Anterior cingulate cortex (tissue), 58 donors: Measurements from ENCODE around the gene AP2S1.
"Not testable (repeated sequence)": the region's sequence is repeated elsewhere in the genome, so short reads cannot be mapped to it uniquely, and the experiment has no call there.

ENCODE experiments used
- DNase-seq, 58 donors: peaks; one replicate each; lab custom pipeline; 2025; lab: John Stamatoyannopoulos, UW

The AP2S1 gene

DNA sequence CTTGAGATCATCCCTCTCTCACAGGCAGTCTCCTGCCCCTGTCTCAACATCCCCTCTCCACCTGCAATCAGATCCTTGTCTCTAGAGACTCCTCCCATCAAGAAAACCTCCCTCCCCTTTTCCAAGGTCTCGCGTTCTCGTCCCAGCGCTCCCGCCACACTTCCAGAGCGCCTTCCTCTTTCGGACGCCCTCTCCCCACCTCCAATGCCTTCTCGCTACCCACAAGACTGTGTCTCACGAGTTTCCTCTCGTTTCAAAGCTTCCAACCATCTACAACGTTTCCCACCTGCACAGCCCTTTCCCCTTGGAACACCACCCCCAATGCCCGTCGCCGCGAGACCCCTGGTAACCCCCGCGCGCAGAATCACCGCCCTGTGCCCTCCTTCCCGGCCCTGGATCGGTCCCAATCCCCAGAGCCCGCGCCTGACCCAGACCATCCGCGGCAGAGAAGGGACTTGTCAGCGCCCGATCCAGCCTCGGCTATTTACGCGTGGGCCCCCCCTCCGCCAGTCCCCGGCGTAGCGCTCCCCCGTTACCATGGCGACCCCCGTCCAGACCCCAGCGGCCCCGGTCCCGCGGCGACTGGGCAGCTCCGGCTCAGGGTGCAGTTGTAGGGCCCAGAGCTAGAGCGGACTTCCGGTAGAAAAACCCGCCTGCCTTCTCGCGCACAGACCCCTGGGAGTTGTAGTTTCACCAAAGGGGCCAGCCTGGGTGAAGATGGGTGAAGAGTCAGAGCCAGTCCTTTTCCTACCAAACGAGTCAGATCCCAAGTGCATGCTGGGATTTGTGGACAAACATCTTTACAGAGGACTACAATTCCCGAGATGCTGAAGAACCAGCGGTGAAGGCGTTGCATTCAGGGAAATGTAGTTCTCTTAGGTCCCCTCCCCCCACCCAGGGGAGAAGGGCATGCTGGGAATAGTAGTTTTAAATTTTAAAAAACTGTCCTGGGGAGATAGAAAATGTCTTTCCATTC lies at the start of gene AP2S1:
TSS of gene AP2S1 (minus strand) at position 619 of the 976 bp plus-strand sequence. CDS start at position 539, 80 bp downstream.
- DNase-seq, result peak; percentile 79 to 99 (median 96)

DNA sequence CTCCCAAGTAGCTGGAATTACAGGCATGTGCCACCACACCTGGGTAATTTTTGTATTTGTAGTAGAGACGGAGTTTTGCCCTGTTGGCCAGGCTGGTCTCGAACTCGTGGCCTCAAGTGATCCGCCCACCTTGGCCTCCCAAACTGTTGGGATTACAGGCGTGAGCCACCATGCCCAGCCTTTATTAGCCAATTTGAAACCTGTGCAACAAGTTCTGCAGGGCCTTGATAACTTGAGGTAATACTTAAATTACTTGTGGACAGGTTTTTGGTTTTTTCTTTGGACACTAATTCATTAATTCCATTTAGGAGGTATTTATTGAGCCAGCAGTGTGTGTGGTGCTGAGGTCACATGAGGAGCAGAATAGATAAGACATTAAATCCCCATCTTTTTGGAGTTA lies 49.7 kb upstream of the AP2S1 start:
- no peak for DNase-seq

- peak in 36 of 58 donors; percentile 2 to 81 (median 30) for DNase-seq
Measured at GRCh38 chr19:46898731-46899130, 48.1 kb upstream of the AP2S1 start.

DNA sequence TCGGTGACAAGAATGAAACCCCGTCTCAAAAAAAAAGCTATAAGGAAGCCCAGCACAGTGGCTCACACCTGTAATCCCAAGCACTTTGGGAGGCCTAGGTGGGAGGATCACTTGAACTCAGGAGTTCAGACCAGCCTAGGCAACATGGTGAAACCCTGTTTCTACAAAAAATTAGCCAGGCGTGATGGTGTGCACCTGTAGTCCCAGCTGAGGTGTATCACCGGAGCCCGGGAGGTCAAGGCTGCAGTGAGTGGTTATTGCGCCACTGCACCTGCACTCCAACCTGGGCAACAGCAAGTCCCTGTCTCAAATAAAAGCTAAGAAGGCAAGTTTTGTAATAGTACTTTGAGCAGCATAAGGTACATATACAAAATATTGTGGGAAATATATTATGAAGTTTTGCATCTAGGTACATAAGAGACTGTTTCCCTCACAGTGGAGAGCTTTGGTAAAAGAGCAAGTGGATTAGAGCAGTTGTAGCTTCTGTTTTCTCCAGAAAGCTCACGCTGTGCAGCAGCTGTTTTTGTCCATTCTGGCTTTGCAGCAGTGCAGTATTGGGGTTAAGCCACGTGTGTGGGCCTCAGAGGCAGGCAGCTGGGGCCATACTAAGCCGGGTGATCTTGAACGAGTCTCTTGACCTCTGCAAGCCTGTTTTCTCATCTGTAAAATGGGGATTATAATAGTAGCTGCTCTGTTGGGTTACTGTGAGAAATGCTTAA lies 45.6 kb upstream of the AP2S1 start:
- DNase-seq, result no peak

DNA sequence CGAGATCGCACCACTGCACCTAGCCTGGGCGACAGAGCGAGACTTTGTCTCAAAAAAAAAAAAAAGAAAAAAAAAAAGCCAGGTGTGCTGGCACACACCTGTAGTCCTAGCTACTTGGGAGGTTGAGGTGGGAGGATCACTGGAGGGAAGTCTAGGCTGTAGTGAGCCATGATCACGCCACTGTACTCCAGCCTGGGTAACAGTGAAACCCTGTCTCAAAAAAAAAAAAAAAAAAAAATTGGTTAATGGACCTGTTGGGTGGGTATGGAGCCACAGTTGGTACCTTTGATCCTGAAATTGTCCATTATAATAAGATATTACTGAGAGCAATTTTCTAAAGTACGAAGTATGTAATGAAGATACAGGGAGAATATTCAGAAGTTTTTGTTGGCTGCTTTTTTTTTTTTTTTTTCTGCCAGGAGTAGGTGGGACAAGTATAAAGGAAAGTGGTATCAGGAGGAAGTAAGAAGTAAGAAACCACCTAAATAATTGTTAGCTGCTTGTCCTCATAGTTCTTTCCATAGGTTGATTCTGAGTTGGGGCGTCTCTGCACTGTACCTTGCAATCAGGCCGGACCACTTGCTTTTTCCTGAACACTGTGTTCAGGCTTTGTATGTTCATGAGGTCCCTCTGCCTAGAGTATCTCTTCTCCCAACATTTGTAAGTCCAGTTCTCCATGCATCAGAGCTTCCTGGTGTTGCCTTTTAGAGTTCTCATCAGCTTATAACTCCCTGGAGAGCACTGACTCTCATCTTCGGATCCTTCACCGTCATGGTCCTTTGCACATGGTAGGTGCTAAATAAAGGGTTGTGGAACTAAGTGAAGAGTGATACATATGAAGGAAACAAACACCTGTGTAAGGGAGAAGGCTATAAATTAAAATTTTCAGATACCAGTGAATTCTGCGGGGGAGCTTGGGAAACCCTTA lies 41.9 kb upstream of the AP2S1 start:
- DNase-seq, result no peak

GRCh38 chr19:46890423-46891170 lies 40.0 kb upstream of the AP2S1 start:
- DNase-seq, result no peak

DNA sequence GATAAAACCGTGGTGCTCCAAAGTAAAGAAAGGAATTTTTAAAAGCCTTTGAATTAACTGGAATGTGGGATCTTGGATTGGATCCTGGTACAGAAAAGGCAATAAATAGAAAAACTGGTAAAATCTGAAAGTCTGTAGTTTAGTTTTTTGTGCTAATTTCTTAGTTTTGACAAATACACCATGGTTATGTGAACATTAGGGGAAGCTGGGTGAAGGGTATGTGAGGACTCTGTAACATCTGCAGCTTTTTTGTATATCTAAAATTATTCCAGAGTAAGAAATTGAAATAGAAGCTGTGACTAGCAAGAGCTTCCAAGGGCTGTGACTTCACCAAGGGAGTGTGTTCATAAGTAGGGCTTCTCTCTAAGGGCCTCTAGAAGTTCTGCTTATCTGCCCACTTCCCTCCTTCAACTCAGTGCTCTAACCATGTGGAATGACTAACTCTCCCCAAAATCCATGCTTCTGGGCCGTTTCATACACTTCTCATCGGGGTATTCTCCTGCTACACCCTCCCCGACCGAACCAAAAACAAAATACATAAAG lies 36.7 kb upstream of the AP2S1 start:
- no peak for DNase-seq

GRCh38 chr19:46886546-46887239 lies 36.0 kb upstream of the AP2S1 start:
- DNase-seq, result no peak

GRCh38 chr19:46885411-46885810 lies 34.8 kb upstream of the AP2S1 start:
- DNase-seq, result no peak

DNA sequence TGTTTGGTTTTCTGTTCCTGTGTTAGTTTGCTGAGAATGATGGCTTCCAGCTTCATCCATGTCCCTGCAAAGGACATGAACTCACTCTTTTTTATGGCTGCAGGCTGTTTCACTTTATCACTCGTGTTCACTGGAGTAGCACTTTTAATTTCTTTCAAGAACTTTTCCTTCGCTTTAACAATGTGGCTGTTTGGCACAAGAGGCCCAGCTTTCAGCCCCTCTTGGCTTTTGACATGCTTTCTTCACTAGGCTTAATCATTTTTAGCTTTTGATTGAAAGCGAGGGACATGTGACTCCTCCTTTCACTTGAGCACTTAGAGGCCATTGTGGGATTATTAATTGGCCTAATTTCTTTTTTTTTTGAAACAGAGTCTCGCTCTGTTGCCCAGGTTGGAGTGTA lies 32.1 kb upstream of the AP2S1 start:
- DNase-seq, result not testable (repeated sequence)

GRCh38 chr19:46882034-46882433 lies 31.4 kb upstream of the AP2S1 start:
- DNase-seq, result no peak

GRCh38 chr19:46881092-46881491 lies 30.4 kb upstream of the AP2S1 start:
- no peak for DNase-seq

DNA sequence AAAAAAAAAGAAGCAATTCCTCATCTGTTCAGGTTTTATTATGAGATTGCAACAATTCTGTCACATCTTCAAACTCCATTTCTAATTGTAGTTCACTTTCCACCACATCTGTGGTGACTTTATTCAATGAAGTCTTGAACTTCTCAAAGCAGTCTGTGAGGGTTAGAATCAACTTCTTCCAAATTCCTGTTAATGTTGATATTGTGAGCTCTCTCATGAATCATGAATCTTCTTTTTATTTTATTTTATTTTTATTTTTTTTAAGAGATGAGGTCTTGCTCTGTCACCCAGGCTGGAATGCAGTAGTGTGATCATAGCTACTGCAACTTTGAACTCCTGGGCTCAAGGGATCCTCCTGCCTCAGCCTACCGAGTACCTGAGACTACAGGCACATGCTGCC lies 29.8 kb upstream of the AP2S1 start:
- no peak for DNase-seq

DNA sequence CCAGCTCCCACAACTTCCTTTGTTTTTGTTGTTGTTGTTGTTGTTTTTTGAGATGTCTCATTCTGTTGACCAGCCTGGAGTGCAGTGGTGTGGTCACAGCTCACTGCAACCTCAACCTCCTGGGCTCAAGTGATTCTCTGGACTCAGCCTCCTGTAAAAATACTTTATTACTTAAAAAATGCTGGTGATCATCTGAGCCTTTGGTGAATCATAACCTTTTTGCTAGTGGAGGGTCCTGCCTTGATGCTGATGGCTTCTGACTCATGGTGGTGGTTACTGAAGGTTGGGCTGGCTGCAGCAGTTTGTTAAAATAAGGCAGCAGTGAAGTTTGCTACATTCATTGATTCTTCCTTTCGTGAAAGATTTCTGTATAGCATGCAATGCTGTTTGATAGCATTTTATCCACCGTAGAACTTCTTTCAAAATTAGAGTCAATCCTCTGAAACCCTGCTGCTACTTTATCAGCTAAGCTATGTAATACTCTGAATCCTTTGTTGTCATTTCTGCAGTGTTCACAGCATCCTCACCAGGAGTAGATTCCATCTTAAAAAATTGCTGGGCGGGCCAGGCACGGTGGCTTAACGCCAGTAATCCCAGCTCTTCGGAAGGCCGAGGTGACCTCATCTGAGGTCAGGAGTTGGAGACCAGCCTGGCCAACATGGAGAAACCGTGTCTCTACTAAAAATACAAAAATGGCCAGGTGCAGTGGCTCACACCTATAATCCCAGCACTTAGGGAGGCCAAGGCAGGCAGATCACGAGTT lies 28.1 kb upstream of the AP2S1 start:
- DNase-seq, result no peak

GRCh38 chr19:46875657-46876056 lies 25.0 kb upstream of the AP2S1 start:
- DNase-seq, result no peak

- DNase-seq, result no peak
Measured at GRCh38 chr19:46875234-46875633, 24.6 kb upstream of the AP2S1 start.

DNA sequence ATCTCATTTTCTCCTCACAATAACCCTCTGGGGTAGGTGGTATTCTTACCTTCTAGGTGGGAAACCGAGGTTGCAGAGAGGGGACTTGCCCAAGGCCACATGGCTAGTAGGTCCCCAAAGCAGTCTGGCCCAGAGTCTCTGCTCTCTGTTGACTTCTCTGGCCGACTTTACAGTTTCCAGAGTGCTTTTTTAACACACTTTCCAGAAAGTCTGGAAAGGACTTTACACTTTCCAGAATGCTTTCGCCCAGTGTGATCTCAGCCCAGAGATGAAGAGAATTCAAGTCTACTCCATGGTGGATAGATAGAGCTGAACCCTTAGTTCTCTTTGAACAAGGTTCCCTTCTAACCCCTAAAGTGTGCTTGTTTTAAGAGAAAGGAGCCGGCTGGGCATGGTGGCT lies 22.3 kb upstream of the AP2S1 start:
- DNase-seq, result no peak

DNA sequence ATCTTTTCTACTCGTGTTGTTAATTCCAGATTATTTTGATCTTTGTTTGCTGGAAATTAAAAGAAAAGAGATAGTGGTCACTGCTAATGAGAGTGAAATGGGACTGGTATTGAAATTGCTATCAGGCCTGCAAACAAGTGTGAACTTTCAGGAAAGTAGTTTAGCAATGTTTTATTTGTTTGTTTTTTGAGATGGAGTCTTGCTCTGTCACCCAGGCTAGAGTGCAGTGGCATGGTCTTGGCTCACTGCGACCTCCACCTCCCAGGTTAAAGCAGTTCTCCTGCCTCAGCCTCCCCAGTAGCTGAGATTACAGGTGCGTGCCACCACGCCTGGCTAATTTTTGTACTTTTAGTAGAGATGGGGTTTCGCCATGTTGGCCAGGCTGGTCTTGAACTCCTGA lies 20.5 kb upstream of the AP2S1 start:
- not testable (repeated sequence) for DNase-seq
